NCI-H345 (cell line): ENCODE measurements around the gene SFXN5.

ENCODE experiments used
- DNase-seq: peaks from one replicate; lab custom pipeline; 2025; lab: John Stamatoyannopoulos, UW

The SFXN5 gene

DNA sequence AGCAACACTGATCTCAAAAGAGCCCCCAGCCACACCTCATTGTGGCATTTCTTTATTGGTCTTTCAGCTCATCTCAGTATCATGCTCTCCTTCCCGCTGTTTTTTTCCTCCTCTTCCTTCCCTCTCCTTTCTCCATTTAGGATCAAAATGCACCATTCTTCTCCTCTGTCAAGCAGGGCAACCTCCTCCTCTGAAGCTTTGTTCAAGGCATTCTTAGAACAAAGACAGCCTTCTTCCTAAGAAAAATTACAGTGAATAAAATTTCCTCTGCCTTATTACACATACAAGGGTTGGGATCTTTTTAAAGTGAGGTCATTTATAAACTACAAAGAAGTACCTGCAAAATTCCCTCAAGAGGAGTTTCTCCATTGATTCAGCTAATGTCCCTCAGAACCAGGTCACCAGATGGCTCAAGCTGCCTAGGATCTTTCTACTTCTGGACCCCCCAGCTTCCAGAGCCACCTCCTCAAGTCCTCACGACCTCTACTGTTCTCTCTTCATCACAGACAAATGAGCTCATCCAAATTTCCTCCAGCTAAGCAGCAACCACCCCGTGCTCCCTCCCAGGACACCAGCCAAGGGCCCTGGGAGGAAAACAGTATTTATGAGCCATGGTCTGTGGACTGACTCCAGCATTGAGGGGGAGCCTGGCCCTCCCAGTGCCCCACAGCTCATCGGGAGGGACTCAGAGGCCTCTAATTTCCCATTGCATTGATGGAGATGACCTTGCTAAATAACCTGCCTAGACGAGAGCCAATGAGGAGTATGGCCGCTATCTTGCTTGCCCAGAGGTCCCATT, 18.0 kb downstream of the SFXN5 start:
- no peak for DNase-seq

DNA sequence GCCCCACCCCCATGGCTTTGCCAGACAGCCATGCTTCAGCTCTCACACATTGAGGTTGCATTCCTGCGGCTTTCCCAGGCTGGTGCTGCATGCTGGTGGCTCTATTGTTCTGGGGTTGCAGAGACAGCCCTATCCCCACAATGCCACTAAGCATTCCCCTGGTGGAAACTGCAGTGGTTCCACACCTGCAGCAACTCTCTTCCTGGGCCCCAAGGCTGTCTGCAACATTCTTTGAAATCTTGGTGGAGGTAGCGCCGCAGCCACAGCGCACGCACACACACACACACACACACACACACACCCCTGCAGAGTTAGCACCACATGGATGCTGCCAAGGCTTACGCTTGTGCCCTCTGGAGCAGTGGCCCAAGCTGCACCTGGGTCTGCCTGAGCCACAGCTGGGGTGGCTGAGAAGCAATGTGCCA, 21.4 kb downstream of the SFXN5 start:
- no peak for DNase-seq

DNA sequence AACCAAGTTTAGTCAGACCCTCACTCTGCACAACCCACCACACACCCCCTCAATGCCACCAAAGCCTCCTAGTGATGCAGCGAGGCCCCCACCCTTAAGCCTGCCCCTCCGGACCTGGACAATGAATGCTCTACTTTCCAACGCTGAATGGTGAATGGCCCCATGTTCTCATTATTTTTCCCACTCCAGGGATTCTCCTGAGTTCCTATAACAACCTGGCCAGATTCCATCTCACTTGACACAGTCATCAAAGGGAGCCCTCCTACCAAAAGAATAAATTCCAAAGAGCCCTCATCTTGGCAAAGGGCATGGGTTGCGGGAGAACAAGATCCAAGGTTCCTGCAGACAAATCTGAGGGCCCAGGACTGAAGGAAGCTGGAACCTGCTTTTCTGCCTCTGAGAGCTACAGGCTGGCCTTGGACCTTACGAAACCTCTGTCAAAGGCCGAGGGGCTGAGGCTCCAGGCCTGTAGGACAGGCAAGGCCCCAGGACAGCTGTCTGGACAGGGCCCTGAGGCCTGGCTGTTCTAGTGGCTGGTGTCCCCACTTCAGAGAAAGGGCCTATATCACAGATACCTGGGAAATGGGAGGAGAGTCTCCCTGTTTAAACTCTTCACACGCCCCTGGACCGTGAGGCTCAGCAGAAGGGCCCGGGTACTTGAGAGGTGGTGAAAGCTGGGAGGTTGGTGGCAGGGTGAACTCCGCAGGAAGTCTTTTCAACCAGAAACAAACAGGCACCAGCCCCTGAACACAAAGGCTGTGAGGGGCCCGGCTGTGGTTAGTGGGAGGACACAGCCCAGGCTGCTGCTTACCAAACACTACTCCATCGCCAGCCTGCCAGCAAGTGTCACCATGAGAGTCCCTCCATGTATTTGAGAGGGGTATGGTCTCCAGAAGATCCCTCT, 27.3 kb downstream of the SFXN5 start:
- DNase-seq, result peak; percentile 72

DNA sequence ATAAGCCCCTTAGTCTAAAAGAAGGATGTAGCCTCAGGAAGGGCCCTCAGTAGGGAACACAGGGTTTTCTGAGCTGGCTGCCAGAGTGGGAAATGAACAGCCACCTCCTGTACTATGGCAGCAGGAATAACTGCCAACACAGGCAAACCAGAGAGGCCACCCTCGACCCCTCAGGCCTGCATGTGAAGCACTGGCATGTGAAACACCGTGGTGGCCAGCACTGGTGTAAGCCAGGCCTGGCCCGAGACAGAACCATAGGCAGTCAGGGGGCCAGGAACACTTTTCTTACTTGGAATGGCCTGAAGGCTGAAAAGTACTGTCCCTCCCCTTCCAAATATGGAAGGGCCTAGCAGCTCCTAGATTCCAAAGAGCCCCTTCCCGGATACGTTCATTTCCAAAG, 28.2 kb downstream of the SFXN5 start:
- no peak for DNase-seq

DNA sequence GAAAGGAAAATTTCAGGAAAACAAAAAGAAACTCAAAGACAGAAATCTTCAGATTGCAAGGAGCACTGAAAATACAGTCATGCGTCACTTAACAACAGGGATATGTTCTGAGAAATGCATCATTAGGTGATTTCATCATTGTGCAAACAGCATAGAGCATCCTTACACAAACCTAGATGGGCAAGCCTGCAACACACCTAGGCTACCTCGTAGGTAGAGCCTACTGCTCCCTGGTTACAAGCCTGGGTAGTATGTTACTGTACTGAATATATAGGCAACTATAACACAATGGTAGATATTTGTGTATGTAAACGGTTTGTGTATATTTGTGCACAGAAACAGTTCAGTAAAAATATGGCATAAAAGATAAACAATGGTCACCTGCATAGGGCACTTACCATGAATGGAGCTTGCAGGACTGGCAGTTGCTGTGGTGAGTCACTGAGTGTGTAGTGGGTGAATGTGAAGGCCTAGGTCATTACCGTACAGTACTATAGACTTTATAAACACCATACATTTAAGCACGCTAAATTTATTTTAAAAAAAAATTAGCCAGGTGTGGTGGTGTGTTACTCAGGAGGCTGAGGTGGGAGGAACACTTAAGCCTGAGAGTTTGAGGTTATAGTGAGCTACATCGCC, 33.4 kb downstream of the SFXN5 start:
- peak; percentile 68 for DNase-seq

DNA sequence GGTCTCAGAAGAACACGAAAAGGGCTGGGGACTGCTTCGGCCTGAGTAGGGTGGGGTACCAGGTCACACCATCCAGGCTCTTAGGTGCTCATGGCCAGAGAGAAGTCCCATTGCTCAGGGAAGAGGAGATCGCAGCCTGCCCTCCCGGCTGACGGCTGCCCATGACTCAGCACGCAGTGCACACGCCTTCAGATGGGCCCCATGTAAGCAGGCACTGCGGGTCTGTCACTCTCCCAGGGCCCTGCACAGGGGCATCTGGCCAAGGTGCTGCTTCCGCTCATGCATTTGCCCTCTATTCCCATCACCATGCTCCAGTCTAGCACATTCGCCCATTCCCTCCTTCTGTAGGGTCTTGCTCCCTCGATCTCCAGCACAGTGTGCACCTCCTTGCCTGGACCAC, 34.7 kb downstream of the SFXN5 start:
- DNase-seq, result no peak

DNA sequence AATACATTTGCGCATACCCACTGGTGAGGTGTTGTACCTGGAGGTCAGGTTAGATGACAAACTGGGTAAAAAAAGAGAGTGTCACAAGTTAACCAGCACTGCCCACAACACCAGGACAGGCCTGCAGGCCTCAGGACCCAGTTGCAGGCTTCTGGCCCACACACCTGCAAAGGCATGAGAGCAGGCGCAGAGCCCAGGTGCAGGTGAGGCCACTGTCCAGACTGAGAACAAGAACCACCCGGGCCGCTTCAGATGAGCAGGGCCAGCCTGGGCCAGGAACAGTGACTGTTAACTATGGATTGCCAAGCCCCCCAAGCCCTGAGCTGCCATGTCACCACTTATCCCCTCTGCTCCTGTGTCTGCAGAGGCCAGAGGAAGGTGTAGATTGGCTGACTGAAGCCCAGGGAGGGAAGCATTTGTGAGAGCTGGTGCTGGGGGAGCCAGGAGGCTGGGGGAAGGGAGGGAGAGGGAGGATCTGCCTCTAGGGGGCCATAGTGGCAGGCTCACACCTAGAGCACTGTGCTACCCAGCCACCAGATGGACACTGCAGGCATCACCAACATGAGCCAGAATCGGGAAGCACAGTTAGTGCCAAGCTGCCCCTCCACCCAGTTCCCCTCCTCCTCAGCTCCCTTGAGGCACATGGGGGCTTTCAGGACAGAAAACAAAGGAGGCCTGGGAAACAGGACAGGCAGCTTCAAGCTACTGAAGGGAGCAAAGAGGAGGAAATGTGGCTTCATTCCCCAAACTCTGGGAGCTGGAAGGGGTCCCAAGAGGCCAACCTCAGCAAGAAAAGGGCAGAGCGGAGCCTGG, 35.4 kb downstream of the SFXN5 start:
- DNase-seq, result no peak

DNA sequence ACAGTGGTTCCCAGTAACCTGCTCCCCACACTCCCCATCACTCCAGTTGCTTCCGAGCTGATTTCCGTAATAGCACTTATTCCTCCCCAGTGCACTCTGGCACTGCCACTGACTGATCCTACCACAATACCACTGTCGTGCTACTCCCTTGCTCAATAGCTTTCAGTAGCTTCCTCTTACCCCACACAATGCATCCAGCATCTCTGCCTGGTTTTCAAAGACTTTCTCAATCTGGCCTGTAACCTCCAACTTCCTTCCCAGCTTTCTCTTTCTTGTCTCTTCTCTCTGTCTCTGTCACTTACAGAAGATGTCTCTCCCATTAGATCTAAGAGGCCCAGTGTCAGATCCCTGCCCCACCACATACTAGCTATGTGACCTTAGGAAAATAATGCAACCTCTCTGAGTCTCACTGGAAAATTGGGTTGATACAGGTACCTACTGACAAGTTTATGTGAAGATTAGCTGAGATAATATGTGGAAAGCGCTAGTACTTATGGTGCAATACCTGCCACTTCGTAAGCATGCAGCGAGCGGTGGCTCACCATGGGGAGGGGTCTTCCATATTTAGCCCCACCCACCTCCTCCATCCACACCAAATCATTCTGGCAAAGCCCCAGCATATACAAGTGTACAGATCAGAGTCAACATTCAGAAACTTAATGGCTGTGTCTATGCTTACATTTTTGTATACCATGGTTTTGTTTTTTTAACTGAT, 36.7 kb downstream of the SFXN5 start:
- DNase-seq, result no peak

DNA sequence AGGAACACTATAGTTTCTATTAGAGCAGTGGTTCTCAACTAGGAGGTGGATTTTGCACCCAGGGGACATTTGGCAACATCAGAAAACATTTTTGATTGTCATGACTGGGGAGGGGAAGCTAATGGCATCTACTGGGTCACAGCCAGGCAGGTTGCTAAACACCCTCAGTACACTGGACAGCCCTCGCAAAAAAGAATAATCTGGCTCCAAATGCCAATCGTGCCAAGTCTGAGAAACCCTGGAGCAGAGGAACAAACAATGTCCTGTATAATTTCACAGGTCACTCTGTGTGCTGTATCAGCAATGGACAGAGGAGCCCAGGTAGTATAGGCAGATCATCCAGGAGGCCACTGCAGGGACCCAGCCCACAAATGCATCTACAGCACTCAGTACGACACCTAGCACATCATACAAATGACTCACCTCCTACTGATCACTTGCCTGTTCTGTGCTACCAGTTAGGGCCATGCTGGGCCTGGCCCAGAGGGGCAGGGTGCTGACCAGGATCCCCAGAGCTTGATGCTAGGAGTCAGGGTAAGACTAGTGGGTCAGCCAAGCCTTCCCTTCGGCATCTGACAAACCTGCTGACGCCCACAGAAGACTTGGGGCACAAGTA, 37.6 kb downstream of the SFXN5 start:
- no peak for DNase-seq

DNA sequence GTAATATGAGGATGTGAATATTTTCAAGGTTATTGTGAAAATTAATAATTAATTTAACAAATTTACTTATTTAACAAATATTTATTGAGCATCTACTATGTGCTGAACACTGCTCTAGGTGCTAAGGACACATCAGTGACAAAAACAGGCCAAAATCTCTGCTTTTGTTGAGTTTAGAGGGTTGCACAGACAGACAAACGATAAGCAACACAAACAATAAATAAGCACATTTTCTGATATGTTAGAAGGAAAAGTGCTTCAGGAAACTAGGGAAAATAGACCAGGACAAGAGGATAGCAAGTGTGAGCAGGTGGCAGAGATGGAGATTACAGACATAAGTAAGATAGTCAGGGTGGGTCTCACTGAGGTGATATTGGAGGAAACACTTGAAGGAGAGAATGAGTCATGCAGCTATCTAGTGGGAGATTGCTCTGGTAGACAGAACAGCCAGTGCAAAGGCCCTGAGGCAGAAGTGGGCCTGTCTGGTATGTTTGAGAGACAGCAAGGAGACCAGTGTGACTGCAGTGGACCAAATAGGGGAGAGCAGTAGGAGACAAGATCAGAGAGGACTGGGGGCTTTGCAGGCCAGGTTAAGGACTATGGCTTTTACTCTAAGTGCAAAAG, 38.3 kb downstream of the SFXN5 start:
- no peak for DNase-seq

DNA sequence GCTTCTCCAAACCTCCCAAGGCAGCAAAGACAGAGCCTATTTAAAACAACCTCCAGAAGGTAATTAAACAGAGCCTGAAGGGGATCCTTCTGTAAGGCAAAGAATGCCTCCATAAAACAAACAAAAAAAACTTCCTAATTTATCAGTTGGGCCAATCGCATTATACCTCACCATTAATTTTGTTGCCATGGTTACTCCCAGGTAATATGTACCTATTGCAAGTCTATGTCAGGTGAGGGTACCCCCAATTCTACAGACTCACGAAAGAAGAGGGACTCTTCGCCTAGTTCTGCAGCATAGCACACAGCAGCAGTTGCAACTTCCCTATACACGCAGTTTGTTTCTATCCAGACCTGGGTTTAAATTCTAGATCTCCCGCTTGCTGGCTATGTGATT, 38.8 kb downstream of the SFXN5 start:
- DNase-seq, result no peak

DNA sequence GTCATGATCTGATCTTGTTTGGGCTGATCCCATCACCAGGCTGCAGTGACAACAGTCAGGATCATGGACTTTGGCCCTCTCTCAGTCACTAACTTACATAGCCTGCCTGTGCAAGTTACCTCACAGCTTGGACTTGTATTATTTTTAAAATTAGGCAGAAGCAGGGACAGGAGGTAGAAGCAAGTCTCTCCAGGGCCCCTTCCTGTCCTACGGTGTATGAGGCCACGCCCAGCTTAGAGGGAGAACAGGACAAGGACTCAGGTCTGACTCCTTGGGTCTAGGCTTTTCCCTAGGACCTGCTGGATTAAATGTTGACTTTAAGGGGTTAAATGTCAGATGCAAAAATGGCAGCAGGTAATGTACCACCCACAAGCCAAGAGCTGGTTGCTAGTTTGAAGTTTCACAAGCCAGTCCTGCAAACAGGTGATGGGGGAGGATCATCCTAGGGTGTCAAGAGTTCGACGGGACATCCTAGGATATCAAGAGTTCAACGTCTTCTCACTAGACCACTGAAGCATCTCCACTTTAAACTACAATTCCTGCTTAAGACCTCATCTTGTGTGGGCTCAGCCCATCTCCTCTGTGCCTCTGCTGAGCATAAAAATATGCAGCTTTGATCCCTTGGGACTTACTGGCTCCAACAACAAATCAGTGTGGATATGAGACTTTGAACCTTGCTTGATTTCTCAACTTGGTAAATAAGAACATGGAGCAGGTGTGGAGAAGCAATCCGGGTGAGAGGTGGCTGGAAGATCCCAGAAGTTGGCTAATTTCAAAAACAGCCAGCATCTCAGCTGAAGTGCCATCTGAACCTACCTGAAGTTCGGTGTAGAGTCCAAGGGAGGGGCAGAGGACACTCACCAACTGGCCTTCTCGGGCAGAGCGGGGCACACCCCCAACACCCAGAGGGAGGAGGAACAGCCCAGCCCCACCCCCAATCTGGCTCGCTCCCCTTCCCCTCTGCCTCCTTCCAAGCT, 39.5 kb downstream of the SFXN5 start:
- no peak for DNase-seq

DNA sequence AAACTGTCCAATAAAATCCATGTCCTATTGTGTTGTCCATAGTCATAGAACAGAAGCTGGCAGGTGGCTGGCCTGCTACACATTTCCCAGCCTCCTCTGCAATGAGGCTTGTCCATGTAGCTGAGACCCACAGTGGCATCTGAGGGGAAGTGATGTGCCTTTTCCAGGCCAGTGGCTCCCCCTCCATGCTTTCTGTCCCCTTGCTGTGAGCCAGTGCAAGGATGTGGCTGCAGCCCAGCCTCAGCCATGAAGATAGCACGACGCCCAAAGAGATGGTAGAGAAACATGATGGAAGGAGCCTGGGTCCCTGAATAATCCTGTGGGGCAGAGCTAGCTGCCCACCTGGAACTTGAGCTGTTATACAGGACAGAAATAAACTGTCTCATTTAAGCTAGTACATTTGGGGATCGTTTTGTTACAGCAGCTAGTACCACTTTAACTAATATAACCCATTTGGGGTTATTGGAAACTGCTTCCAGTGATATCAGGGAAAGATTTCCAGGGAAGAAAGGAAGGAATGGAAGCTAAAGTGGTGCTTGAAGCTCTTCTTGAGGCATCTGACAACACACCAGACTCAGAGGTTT, 40.3 kb downstream of the SFXN5 start:
- DNase-seq, result no peak

DNA sequence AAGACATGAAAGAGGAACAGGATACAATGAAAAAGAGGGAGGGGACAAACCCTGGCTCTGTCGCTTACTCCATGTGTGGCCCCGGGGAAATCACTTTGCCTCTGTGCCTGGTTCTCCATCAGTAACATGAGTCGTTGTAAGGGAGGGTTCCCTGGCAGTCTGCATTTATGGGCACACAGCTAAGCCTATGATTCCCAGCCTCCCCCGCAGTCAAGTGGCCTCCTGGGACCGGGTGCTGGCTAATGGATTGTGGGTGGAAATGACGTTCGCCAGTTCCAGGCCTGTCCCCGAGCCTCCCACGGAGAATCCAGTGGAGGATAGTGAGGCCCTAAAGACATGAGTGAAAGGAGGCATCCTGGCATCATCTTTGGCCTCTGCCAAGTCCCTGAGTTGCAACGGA, 42.7 kb downstream of the SFXN5 start:
- peak; percentile 51 for DNase-seq

DNA sequence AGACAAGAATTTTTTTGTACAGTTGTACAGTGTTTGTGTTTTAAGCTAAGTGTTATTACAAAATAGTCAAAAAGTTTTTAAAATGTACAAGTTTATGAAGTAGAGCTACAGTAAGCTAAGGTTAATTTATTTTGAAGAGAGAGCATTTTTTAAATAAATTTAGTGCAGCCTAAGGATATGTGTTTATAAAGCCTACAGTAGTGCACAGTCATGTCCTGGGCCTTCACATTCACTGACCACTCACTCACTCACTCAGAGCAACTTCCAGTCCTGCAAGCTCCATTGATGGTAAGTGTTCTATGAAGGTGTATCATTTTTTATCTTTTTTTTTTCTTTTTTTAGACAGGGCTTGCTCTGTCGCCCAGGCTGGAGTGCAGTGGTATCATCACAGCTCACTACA, 44.2 kb downstream of the SFXN5 start:
- no peak for DNase-seq

DNA sequence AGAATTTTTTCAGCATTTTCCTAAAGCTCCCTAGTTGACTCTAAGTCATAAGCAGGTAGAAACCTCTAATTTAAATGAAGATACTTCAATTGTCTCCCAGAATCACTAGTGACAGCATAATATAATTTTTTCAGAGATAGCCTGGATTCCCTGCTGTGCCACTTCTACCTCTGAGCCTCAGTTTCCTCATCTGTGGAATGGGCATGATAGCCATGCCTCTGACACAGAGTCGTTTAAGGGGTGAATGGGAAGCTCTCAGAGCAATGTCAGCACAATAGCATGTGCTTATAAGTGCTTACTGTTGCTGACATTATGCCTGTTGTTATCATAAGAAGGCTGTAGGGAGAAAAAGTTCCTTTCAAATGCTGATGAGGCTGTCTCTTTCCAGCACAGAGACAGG, 48.0 kb downstream of the SFXN5 start:
- no peak for DNase-seq

DNA sequence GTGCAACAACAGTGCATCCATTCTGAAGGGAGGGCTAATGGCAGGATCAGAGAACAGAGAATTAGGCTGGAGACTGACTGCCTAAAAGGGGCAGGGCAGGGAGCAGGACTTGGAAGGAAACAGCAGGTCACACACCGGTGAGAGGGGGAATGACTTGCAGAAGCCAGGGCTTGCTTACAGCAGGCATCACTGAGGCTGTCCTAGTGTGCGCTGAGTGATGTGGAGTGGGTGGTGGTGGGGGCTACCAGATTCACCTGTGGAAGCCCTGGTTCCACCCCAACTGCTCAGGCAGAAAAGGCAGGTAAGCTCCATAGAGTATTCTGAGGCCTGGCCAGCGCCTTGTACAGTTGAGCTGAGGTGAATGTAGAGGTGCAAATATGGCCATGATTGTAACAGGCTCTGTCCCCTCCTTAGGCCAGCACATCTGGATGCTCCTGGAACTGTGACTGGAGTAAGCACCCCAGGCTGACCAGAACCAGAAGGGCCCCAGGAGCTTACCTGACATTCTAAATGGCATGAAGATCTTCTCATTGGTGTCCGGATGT, 49.4 kb downstream of the SFXN5 start:
- no peak for DNase-seq

DNA sequence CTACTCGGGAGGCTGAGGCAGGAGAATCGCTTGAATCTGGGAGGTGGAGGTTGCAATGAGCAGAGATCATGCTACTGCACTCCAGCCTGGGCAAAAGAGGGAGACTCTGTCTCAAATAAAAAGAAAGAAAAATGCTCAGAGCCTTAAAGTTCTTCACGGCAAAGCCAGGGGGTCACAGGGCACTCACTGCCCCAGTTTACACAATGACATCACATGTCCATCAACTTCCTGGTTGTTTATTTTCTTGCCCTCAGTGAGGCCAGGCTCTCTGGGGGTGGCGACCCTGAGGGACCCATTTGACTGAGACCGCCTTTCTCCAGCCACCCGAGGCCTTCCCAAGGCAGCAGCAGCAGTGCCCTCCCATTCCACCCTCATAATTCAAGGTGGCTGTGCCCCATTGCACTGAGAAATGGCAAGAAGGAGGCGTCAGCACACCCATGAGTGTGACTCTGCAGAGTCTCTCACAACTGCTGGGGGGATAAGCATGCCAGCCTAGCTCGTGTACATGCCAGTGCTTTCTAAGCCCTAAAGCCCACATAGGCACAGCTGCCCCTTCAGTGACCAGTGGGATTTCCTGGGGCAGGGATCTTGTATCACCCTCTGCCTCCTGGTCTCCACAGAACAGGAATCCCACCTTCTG, 50.0 kb downstream of the SFXN5 start:
- DNase-seq, result no peak
